ENCODE measurements around the gene RANBP1. TPM values are rescaled to one million over a fixed set of nuclear protein-coding genes. Genes with fewer than 3 reads are reported as not detected.

RANBP1 gene
- total RNA-seq, 1 donor: 191 TPM

DNA sequence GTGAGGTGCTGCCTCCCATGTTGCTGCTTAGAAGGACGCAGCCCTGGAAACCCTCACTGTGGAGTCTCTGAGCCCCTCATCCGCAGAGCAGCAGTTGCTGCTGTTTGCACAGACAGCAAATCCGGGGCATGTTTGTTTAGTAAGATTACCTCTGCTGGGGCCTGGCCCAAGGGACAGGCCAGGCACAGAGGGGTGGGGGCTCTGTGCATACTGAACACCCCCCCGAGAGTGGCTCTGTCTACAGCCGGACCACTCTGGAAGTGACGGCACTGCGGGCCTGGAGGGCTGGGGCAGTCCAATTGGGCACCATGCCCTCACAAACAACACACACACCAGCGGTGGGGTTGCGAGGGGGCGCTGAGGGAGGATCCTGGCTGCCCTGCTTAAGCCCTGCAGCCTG is 57.9 kb downstream of the RANBP1 start:
- no peak for DNase-seq (ENCODE audit: low read depth)
- TF ChIP-seq, protein P1, sequence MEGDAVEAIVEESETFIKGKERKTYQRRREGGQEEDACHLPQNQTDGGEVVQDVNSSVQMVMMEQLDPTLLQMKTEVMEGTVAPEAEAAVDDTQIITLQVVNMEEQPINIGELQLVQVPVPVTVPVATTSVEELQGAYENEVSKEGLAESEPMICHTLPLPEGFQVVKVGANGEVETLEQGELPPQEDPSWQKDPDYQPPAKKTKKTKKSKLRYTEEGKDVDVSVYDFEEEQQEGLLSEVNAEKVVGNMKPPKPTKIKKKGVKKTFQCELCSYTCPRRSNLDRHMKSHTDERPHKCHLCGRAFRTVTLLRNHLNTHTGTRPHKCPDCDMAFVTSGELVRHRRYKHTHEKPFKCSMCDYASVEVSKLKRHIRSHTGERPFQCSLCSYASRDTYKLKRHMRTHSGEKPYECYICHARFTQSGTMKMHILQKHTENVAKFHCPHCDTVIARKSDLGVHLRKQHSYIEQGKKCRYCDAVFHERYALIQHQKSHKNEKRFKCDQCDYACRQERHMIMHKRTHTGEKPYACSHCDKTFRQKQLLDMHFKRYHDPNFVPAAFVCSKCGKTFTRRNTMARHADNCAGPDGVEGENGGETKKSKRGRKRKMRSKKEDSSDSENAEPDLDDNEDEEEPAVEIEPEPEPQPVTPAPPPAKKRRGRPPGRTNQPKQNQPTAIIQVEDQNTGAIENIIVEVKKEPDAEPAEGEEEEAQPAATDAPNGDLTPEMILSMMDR (IDR thresholded peaks at IDR 0.05; ENCODE audit: insufficient read depth, low read length): no peak
- H3K4me3 ChIP-seq (ENCODE audit: low read depth, low read length): no peak overlapping the region

DNA sequence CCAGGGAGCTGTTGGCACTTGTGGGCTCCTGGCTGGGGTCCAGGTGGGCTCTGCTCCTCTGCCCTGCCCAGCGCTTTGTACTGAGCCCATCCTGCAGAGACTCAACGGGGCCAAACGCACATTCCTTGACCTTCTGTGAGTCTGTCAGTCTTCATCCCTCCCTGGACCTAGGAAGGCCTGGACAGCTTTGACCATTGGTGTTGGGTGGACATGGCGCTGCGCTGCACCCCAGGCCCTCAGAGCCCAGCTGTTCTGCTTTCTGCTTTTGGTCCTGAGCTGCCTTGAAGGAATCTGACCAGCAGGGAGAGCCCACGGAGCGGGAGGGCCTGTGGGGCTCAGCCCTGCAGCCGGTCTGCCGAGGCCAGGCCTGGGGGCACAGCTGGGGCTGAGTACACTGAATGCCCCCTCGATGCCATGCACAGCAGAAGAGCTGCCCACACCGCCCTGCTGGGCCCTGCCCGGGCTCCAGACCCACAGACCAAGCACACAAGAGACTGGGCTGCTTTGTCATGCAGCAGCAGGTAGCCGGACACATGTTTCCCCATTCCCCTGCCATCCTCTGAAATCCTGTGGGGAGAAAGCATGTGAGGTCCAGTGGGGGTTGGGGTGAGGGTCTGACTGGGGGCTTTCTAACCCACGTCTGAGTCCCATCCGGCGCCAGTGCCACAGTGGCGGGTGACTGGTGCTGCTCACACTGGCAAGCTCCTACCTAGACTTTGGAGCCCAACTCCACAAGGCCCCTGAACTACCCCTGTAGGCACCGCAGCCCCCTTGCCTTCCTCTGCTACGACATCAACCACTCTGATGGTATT is 59.1 kb downstream of the RANBP1 start:
- TF ChIP-seq, protein P1 (IDR thresholded peaks at IDR 0.05; ENCODE audit: insufficient read depth, low read length): peak; percentile 31
- no peak overlapping the region for H3K4me3 ChIP-seq (ENCODE audit: low read depth, low read length)
- DNase-seq (ENCODE audit: low read depth): peak; percentile 6

DNA sequence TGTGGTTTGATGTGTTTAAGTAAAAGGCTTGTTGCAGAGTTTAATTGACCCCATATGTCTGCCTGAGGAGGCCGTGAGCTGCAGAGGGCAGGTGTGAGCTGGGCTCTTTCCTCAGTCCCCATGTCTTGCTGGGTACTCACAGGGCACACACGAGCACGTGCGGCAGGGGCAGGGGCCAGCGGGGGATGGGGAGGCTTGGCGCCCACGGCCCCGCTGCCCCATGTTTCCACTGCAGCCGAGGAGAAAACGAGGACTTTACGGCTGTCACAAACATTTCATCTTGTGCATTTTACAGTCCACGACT is 59.6 kb downstream of the RANBP1 start:
- no peak for DNase-seq (ENCODE audit: low read depth)
- no peak overlapping the region for H3K4me3 ChIP-seq (ENCODE audit: low read depth, low read length)
- TF ChIP-seq, protein P1 (IDR thresholded peaks at IDR 0.05; ENCODE audit: insufficient read depth, low read length): no peak

DNA sequence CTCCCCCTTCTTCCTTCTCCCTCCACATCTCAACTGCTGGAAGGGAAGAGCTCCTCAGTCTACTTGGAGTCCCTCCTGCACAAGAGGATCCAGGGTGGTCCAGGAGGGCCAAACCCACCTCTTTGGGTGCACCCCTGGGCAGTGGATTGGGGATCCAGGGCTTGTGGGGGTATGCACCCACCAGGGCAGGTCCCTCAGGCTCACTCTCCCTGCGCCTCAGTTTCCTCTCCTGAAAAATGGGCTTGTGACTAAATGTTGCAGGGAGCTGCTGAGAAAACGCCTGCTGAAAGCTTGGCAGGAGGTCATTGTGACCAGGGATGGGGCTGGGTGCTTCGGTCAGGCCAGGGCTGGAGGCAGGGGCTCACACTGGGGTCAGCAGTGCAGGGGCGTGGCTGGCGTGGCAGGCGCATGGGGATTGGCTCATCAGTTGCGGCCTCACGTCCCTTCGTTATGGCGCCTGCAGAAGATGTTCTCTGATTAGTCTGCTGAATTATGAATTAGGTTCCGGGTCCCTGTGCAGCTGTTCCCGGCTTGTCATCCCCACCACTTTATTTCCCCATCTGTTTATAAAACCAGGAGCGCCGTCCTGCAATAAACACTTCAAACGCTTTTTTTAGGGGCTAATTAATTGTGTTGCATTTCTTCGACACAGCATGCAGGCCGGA is 60.6 kb downstream of the RANBP1 start:
- no peak for DNase-seq (ENCODE audit: low read depth)
- H3K4me3 ChIP-seq (ENCODE audit: low read depth, low read length): no peak overlapping the region
- TF ChIP-seq, protein P1 (IDR thresholded peaks at IDR 0.05; ENCODE audit: insufficient read depth, low read length): no peak

Small RNA genes within 50 kb of the gene (small RNA-seq; reads per million reads assigned to genes)
- gene MIR6816 (not detected), gene RF00017 (not detected), gene RF00599 (not detected)

Other genes with a start within 250 kb of the RANBP1 start
- gene COMT, start 174.3 kb upstream of the RANBP1 start, total RNA-seq (ENCODE audit: low replicate concordance): 120 and 151 TPM in 2 replicates
- gene TXNRD2, start 174.3 kb upstream of the RANBP1 start, total RNA-seq (ENCODE audit: low replicate concordance): 16.4 and 16.8 TPM in 2 replicates
- 9.7 and 12.9 TPM in 2 replicates for gene ARVCF, start 99.3 kb upstream of the RANBP1 start, total RNA-seq (ENCODE audit: low replicate concordance)
- gene TANGO2, start 95.0 kb upstream of the RANBP1 start, total RNA-seq (ENCODE audit: low replicate concordance): 25.7 and 41.7 TPM in 2 replicates
- 22.0 and 29.0 TPM in 2 replicates for gene DGCR8, start 35.9 kb upstream of the RANBP1 start, total RNA-seq (ENCODE audit: low replicate concordance)
- gene TRMT2A, start 1.1 kb downstream of the RANBP1 start, total RNA-seq (ENCODE audit: low replicate concordance): 18.4 and 28.7 TPM in 2 replicates
- 8.7 and 12.7 TPM in 2 replicates for gene ZDHHC8, start 15.7 kb downstream of the RANBP1 start, total RNA-seq (ENCODE audit: low replicate concordance)
- gene CCDC188, start 35.0 kb downstream of the RANBP1 start, total RNA-seq (ENCODE audit: low replicate concordance): 0.45 TPM in 1 of 2 replicates, not detected in the other
- gene RTN4R, start 152.2 kb downstream of the RANBP1 start, total RNA-seq (ENCODE audit: low replicate concordance): 0.09 TPM in 1 of 2 replicates, not detected in the other
- 58.2 and 74.7 TPM in 2 replicates for gene DGCR6L, start 204.0 kb downstream of the RANBP1 start, total RNA-seq (ENCODE audit: low replicate concordance)